ENCODE data around the gene ZNF181. TPM values are rescaled to one million over a fixed set of nuclear protein-coding genes. Genes with fewer than 3 reads are reported as not detected.

The ZNF181 gene
- total RNA-seq, 1 donor from 2014 or later, result 5.7 TPM

Other genes with a start within 250 kb of the ZNF181 start
- gene SCGB2B2, start 57.1 kb upstream of the ZNF181 start, total RNA-seq, result 0.25 and 0.77 TPM in 2 replicates
- gene ZNF302, start 56.6 kb upstream of the ZNF181 start, total RNA-seq, result 18.0 and 19.5 TPM in 2 replicates
- gene ZNF599, start 39.0 kb downstream of the ZNF181 start, total RNA-seq, result 3.5 TPM in 2 replicates
- 2.2 and 2.8 TPM in 2 replicates for gene ZNF30, start 192.7 kb downstream of the ZNF181 start, total RNA-seq
- gene ZNF792, start 230.0 kb downstream of the ZNF181 start, total RNA-seq, result 13.7 and 14.8 TPM in 2 replicates

All from T-helper 2 cell treated with Interferon-gamma antibody and Interleukin-4, amounts not matched to agents 100 ng/mL and 5 ng/mL, for 36 hours (primary cell).